DMS79 (cell line): Measurements from ENCODE around the gene TPRA1.
A peak's percentile ranks its signal among the peaks of the same experiment; 100 is the strongest.

Experiments used
- DNase-seq: peaks from one replicate; lab custom pipeline; 2025; lab: John Stamatoyannopoulos, UW

TPRA1 gene

DNA sequence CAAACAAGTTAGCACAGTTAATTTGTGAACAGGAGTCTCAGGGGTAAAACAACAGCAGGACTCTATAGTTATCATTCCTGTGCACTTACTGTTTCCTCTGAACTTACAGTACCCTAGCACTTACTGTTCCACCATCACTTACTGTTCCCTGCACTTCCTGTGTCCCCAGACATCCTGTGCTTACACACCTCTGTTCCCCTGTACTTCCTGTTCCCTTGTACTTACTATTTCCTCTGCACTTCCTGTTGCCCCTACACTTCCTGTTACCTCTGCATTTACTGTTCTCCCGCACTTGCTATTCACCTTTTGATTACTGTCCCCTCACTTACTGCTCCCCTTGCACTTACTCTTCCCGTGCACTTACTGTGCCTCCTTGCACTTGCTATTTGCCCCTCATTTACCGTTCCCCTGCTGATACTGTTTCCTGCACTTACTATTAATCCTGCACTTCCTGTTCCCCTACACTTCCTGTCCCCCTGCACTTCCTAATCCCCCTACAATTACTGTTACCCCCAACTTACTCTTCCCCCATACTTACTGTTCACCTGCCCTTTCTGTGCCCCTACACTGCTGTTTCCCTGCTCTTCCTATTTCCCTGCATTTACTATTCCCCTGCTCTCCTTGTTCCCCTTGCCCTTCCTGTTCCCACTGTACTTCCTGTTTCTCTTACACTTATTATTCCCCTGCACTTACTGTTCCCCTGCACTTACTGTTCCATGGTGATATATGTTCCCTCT, 30.3 kb downstream of the TPRA1 start:
- DNase-seq = no peak

DNA sequence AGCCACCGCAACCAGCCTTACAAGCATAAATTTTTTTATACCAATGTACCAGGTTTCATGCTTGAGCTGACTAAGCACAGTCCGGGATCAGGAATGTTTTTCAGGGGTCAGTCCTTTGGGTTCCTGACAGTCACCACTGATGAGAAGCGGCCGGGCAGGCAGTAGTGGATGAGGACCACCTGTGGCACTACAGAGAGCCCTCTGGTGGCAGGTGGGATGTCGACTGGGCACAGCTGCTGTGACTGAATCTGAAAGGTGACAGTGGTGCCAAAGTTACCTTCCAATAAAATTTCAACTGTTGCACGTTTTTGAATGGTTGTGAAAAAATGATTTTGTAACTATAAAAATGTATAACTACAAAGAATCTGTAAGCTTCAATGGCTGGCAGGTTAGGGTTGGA, 34.0 kb downstream of the TPRA1 start:
- DNase-seq = no peak

DNA sequence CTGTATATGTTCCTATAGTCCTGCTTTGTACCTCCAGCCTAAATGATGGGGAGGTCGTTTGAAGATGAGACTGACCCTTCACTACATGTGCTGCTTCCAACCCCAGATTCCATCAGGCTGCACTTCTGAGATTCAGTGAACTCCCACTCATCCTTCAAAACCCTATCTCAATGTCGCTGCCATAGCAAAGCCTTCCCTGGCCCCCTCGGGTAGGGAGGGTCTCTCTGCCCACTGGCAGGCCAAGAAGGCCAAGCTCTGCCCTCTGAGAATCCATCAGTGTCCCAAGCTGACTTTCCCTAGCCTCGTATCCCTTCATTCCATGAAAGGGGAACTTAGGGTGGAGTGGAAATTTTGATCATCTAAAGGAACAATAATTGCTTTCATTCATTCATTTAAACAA, 35.4 kb downstream of the TPRA1 start:
- no peak for DNase-seq

DNA sequence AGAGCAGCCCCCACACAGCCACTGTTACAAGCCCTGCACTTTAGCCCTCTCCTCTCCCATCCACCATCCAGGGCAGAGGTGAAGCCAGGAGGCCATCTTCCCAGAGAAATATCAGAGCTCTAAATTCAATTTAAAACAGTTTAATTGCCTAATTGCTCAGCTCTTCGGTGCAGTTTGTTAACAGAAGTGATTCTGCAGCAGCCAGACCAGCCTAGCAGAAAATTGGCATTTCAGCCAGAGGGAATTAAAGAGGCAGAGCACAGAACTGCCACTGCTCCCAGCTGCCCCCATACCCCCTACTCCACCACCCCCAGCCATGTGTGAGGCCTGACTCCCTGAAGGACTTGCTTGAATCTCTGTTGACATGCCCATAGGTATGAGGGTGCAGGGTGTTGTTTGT, 38.5 kb downstream of the TPRA1 start:
- DNase-seq = no peak

DNA sequence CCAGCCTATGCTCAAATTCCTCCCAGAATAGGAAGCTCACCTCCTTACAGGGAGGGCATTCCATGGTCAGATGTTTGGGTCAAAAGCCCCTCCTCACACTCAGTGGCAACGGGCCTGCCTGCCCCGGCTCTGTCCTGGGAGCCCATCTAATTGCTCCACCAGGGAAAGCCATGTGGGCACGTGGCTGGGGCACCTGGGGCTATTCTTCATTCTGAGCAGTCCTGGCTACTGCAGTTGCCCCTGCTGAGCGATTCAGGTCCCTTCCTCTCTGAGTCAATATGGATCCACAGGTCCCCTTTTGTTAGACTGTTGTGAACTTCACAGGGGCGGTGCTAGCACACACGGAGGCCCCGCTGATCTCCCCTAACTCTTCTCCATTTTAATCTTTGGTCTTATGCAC, 39.4 kb downstream of the TPRA1 start:
- no peak for DNase-seq

DNA sequence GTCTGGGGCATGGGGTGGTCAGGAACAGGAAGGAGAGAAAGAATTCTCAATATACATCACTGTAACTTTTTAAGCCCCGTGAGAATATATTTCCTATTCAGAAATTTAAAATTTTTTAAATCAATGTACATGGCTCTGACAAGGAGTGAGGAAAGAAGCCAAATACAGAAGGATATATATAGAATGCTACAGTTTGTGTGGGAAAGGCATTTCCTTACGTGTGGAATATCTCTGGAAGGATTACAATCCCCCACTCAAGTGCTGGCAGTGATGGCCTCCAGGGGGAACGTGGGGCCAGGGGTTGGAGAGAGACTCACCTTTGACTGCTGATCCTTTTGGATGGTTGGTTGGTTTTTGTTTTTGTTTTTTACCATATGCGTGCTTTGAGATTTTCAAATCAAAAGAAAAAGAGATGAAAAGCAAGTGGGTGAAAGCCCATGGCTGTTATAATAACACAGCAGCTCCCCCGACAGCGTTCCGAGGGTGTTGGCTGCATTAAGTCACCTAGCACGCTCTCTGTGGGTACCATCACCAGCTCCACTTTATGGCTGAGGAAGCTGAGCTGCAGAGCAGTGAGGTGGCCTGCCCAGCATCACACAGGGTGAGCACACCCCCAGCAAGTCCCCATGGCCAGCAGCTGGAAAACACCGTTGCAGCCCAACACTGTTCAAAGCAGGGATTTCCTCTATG, 39.9 kb downstream of the TPRA1 start:
- DNase-seq = no peak

DNA sequence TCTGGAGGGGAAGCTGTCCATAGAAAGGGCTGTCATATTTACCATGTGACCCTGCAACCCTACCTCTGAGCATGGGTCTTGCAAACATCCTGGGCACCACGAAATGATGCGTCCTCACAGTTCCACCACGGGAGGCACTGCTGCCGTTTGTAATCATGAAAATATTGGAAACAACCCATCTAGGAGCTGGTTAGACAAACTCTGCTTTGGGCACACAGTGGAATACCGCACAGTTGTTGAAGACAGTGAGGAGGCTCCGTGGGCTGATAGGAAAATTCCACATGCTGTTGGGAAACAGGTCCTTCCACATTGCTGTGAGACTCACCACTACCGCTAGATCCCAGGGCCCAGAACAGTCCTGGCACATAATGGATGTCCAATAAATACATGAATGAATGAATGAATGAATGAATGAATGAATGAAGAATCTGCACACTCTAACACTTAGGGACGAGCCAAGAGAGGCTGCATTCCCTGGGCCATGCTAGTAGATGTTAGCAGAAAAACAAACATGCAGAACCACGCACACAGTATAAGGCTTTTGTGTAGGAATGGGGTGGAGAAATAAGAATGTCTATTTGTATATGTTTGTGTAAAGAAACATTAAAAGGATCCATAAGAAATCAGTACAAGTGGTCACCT, 40.6 kb downstream of the TPRA1 start:
- no peak for DNase-seq

DNA sequence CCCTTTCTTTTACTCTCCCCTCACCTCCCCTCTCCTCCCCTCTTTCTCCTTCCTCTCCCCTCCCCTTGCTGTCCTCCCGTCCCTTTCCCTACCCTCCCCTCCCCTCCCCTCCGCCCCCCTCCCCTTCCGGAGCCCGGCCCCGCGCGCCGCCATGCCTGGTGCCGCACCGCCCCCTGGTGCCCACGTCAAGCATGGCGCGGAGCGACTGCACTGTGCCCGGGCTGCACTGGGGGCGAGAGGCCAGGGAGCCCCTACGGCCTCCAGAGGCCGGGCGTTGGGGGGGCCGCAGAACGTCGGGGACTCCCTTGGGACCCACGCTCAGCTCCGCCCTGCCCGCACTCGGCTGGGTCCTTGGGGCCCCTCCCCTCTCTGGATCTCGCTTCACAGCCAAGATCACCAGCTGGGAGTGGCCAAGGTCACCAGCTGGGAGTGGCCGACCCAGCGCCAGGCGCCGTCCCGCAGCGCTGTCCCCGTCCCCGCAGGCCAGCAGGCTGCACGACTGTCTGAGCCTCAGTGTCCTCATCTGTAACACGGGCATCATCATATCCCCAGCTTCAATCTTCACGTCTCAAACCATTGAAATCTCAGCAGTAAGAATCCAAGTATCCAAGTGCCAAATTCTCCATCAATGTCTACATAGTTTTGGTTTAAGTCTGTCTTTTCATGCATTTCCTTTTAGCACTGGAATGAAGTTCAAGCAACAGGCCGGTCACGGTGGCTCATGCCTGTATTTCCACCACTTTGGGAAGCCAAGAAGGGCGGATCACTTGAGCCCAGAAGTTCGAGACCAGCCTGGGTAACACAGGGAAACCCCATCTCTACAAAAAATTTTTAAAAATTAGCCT, 42.5 kb downstream of the TPRA1 start:
- DNase-seq = peak; percentile 44

DNA sequence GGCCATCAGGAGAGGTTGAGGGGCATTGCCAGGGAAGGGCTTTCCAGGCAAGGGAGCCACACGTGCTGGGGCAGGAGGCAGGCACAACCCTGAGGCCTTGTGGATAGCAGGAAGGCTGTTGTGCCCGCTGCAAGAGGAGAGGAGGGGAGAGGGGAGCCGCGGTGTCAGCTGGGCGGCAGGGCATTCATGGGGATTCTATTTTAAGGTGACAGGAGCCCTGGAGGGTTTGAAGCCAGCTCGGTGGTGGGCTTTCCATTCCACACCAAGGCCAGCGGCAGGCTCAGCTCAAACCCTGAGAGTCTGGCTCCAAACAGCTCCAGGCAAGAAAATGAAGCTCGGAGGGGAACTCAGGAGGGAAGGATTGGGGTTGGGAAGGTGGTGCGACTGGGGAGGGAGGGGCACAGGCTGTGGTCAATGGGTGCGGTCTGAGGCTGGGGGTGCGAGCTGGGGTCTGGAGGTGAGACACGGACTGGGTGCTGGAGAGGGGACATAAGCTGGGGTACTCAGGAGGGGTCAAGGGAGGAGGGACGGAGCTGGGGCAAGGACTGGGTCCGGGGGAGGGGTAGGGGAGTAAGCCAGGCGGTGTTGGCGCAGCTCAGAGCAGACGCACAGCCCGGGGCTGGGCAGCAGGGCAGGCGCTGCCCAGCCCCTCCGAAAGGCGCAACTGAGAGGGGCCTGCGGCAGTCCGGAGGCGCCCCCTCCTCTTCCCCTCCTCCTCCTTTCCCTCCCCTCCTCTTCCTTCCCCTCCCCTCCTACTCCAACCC, 43.4 kb downstream of the TPRA1 start:
- no peak for DNase-seq

DNA sequence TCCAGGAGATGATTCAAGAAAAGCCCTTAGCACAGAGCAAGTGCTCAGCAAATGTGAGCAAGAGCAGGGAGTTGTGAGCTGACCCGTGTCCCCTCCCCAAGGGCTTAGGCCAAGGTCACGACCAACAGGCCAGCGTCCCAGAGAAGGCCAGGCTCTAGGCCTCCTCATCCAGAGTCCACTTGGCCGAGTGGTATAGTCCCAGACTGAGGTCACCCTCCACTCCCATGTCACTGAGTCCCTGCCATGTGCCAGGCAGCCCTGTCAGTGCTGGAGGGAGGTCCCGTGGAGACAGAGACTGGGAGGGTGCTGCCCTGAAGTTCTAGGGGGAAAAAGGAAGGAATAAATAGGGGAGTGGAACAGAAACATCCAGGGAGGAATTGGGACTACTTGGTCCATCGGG, 44.0 kb downstream of the TPRA1 start:
- no peak for DNase-seq

DNA sequence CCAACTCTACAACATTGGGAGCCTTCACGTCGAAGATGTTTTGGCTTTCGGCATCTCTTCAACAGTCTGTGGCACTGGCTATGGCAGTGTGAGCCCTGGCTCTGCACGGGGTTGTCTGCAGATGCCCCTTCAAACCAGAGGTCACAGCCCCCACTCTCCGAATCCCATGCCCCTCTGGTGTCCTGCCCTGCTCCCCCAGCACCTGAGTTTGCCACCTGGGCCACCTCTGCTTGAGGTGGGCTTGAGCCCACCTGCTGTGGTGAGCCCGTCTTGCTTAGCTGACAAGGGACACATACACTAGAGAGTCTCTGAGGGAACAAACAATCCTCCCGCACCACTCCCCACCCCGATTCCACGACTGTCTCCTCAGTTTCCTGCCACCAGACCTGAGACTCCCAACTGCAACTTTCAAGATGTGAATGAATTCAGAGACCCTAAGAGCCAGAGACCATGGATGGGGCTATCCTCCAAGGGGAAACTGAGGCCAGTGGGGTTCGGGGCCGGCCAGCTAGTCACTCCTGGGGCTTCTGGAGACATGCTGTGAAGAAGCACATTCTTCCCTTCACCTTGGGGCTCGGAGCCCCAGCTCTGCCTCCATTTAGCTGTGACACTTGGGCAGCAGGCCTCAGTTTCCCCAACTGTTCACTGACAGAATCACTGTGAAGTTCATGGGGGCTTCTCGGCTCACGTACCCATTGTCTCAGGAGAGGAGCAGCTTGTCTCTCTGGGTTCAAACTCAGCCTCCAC, 44.6 kb downstream of the TPRA1 start:
- no peak for DNase-seq

DNA sequence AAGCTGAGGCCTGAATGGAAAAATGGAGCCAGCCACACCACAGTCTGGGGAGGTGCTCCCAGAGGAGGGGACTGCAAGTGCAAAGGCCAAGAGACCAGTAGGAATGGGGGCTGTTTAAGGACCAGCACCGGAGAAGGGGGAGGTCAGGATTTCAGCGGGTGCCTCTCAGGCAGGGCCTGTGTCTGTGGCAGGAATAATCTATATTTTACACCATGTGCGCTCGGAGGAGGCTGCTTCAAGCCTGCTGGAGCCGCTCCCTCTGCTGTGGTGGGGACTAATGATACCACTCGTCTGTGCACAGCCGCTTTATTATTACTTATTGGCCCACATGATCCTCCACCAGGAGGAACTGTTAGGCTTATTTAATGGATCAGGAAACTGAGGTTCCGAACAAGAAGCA, 45.3 kb downstream of the TPRA1 start:
- no peak for DNase-seq

DNA sequence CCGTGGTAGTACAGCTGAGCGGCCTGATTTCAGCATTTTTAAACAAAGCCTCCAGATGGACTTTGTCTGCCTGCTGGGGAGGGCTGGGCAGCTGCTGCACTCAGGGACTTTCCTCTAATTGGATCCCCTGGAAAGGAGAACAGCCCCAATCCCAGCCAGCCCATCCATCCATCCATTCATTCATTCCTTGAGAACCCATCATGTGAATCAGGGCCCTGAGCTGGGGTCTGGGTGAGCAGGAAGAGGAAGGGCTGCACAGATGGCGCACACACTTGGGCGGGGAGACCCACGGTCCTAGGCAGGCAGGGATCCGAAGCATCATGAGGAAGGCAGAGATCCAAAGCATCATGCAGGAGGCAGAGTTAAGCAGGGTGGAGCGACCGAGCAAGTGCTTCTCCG, 45.7 kb downstream of the TPRA1 start:
- no peak for DNase-seq

DNA sequence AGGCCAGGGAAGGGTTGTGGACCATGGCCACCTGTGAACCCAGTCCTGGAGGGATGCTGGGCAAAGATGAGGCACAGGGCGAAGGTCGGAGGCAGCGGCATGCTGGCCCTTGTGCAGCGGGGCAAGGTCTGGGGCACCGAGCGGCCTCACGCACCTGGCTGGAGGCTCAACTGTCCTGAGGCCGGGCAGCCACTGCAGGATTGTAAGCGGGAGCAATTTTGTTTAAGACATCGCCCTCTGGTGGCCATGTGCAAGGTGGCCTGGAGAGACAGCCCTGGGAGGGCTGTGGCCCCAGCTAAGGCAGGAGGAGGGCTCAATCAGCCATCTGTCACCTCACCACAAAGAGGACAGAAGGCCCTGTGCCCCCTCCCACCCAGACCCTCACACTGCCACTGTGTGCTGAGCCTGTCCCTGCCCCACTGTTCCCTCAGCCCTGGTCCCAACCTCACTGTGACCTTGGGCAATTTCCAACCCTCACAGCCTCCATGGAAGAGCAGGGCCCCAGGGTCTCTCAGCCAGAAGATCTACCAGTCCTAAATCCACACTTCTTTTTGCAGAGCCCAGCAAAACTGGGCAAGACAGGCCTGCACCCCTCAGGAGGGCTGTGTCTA, 46.2 kb downstream of the TPRA1 start:
- peak; percentile 33 for DNase-seq

DNA sequence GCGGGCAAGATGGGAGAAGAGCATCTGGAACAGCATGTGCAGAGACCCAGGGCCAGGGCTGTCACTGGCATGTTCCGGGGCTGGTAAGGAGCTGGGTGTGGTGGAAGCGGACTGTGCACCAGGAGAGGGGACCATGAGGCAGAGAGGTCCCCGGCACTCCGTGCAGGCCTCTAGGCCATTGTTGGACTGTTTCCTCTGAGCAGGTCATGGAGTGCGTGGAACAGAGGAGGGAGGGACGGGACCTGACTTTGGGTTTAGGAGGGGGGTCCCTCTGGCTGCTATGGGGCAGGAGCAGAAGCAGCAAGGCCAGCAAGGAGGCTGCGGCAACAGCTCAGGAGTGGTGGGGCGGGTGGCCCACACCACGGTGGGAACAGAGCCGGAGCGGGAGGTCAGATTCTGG, 47.1 kb downstream of the TPRA1 start:
- DNase-seq = no peak

DNA sequence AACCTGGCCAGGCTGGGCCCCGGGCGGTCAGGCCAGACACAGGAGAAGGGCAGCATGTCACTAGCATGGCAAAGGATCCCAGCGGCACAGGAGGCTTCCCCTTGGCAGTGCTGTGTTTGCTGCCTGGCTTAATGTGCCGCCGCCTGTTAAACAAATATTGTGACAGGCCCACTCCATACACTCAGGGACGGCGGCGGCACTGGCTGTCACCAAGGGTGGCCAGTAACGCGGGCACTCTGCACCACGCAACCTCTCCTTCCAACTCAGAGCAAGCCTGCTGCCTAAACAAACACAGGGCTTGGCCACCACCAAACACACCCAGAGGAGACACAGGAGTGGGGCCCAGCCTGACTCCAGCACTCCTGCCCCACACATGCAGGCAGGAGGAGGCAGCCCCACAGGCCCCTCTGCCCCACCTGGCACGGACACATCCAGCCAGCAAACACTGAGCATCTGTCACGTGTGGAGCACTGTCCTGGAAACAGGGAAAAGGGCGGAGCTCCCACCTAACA, 48.0 kb downstream of the TPRA1 start:
- peak; percentile 66 for DNase-seq

DNA sequence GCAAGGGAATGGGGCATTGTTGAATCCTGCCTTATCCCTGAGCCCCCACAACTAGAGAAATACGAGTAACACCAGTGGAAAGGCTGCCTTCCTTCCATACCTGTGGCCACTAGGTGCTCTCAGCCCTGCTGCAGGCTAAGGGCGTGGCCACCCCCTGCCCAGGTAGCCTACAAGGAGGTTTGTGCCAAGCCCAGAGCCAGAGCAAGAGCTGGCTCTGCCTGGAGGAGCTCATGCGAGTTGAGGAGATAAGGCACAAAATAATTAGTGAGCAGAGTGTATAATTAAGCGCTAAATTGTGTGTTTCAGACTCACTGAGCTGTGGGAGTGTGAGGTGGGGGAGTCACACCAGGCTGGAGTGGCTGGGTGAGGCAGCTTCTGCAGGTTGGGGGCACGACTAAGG, 49.2 kb downstream of the TPRA1 start:
- DNase-seq = no peak

DNA sequence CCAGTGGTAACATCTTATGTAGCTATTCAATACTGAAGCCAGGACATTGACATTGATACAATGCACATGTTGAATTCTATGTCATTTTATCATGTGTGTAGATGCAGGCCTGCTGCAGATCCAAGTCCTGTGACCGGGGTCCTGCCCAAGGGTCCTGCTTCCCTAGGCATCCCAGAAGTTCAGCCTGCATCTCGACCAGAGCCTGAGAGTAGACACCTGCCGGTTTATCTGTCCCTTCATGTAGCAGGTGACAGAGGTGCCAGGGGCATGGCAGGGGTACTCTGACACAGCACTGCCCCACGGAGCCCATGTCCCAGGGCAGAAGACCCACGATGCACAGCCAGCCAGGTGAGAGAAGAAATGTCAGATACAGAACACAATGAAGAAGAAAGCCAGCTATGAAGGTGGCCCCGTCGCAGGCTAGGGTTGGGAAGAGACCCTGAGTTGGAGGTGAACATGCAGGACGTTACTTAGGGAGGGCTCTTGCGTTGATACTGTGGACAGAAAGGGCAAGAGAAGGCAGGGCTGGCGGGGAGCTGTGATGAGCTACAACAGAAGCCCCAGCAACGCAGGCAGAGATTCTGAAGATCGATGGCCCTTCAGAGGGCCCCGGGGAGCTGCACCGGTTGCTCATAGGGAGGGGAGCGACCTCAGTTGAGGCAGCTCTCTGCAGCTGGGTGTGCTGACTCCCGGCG, 51.0 kb downstream of the TPRA1 start:
- no peak for DNase-seq

DNA sequence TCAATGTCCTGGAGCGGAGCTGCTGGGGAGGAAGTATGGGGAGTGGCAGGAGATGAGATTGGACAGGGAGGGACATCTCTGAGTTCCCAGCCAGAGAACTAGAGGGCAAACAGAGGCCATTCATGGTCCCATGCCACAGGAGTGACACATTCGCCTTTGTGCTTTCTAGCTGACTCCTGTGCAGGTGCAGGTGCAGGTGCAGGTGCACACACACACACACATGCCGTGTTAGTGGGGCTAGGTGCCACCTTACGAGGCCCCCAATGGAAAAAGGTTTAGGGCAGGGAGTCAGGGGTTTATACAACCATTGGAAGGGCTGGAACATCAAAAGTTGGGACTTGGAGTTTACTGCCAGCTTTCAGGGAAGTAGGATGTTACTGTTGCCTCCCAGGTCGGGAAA, 52.0 kb downstream of the TPRA1 start:
- no peak for DNase-seq
